NCI-H2081 treated with DMSO at 0.1 percent for 48 hours (cell line): ENCODE results near the gene TMEM119.

Experiments used
- DNase-seq: peaks from one replicate; lab custom pipeline; 2025; lab: John Stamatoyannopoulos, UW

The TMEM119 gene

GRCh38 chr12:108597559-108598471 is at the start of gene TMEM119:
TMEM119 (minus strand) TSS chr12:108598084; CDS start chr12:108592383, 5,701 bp downstream.
- DNase-seq, result no peak

- no peak for DNase-seq
These were observed 49.0 kb upstream of the TMEM119 start for GRCh38 chr12:108646600-108647579.

- DNase-seq, result no peak
These were observed 48.1 kb upstream of the TMEM119 start for GRCh38 chr12:108645686-108646599.

- no peak for DNase-seq
These were observed 46.9 kb upstream of the TMEM119 start for GRCh38 chr12:108644811-108645120.

- DNase-seq, result no peak
These were observed 46.3 kb upstream of the TMEM119 start for GRCh38 chr12:108643941-108644810.

- DNase-seq, result no peak
These were observed 45.2 kb upstream of the TMEM119 start for GRCh38 chr12:108642899-108643654.

DNA sequence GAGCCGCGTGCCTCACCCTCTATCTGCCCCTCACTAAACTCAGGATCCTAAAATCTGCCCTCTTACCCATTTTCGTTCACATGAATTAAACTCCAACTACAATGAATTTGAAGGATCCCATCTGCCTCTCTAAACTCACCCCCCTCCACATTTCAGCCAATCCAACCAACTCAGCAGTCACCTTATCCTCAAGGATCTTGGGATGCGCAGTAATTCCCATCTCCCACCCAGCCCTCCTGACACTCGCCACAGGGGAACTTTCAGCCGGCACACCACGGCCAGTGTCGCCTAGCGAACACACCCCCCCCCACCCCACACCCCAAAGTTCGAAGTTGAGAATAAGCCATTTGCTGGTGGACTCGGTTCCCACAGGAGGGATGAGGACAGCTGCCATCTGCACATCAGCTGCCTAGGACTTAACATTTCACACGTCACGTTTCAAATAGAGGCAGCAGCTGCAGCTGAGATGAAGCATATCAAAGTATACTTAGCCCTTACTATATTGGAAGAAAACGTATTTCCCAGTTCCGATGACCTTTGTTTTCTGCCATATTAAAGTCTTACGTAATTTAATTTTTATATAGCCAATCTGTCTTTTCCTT is 44.5 kb upstream of the TMEM119 start:
- no peak for DNase-seq

DNA sequence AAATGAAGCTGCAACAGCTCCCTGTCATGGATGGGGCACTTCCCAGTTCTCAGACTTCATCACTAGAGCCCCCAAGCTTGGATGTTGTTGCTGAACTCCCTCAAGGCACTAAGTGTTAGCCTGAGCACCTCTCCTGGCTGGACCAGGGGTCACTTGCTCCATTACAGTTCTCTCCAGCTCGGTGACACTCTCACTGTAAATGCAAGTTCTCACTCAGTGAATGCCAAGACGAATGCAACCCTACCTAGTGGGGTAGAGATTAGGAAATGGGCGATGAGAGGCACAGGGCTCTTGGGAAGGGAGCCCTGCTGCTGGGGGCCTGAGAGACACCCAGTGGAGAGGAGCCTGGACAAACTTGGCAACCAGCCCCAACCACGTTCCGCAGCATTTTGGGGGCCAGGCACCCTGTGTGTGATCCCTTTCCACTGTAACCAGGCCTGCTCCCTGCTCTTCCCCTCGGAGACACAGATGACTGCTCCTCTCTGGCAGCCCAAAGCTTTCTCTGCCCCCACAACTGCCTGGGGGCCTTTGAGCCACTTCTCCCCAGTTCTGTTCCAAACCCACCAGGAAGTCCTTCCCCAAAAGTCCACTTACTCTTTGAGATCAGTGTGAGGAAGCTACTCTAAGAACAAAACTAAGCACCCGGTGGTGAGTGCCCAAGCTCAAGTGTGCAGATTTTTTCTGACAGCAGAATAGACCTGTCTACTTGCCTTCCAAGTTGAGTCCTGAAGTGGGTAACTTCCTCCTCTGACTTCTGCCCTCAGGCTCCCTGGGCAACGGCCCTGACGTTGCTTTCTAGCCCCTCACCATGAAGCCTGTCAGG is 43.8 kb upstream of the TMEM119 start:
- DNase-seq, result no peak

DNA sequence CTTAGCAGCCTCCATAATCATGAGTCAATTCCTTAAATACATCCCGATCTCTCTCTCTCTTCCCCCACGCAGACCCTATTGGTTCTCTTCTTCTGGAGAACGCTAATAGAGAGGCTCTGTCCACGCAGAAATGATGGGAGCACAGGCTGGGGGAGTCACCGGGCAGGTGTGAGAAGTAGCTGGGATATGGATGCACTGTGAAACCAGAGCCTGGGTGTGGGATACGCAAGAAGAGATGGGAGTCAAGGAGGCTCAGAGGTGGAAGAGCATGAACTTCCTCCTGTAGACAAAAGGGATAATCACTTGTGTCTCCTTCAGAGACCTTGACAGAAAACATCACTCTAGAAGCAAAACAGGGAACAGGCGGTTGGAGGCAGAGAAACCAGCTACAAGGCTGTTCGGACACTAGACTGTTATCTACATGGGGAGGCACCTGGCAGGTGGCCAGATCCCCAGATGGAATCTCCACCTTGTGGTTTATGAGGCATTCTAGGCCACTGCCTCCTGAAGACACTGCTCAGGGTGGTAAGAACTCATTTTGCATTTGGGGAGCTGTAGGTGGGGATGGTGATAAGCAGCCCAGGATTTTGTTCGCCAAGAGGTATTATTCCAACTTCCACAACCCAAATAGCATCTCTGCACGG is 43.0 kb upstream of the TMEM119 start:
- no peak for DNase-seq

- no peak for DNase-seq
These were observed 41.3 kb upstream of the TMEM119 start for GRCh38 chr12:108638997-108639822.

GRCh38 chr12:108638141-108638827 is 40.4 kb upstream of the TMEM119 start:
- DNase-seq, result no peak

GRCh38 chr12:108637222-108637971 is 39.5 kb upstream of the TMEM119 start:
- no peak for DNase-seq

DNA sequence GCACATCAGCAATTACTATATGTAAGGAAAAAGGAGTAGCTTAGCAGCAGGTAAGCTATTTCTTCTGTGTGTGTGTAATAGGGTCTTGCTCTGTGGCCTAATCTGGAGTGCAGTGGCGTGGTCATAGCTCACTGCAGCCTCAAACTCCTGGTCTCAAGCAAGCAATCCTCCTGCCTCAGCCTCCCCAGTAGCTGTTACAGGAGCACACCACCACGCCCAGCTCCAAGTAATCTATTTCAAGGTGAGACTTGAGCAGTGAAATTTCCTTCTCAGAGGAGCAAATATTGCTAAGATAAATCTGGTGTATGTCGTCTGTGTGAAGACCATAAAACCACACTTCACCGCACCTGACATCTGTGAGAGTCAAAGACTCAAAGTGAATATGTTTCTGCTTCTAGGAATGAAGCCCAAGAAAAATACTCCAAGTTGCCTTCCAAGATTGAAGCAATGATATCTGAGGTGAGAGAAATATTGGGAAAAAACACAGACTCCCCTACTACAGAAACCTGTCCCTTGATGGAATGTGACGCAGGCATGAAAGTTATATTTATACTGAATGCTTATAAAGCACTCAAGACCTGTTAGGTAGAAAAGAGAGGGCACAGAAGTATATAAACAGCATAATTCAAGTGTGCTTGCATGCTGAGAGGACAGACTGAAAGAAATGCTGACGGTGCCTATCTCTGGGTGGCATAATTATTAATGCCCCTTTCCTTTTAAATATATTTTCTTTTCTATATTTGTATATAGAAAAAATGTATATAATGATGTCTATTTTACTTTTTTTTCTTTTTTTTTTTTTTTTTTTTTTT is 38.3 kb upstream of the TMEM119 start:
- no peak for DNase-seq

DNA sequence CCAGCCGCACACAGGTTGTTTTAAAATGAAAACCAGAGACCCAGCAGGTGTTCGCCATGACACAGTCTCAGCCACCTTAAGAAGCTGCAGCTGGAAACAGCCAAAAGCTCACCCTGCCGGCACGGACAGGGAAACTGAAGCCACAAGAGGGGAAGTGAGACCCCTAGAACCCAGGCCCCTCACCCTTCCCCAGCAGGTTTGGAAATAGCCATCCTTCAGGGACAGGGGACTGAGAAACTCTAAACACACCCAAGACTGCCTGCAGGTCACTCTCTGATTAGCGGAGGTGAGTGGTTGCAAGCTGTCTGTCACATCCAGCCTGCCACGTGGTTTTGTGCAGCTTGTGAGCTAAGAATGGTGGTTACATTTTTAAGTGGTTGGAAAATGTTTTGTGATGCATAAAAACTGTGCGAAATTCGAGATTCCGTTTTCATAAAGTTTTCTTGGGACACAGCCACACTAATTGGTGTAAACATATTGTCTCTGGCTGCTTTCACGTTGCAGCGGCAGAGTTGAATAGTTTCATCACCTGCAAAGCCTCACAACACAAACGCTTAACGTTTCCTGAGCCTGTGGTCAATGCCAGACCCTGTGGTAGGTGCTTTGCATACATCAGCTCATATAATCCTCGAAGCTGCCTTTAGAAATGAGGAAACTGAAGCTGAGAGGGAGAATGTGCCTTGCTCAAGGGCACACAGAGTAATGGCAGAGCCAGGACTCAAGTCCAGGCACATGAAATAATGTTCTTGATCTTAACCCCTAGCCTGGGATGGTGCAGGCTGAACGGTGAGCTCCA is 37.5 kb upstream of the TMEM119 start:
- no peak for DNase-seq
